H9 (cell line): ENCODE results near the gene DOCK11. TPM values are rescaled to one million over a fixed set of nuclear protein-coding genes. Genes with fewer than 3 reads are reported as not detected.

Source experiments
- DNase-seq: peaks from one replicate; pipeline ENCODE4 v3.0.0-alpha.2; 2017
- H2AFZ ChIP-seq: one replicate; pipeline ENCODE4 v1.6.1; 2013; ENCODE audit warnings: mild to moderate bottlenecking, low read length, control low read depth, moderate library complexity
- H2AK5ac ChIP-seq: 2 replicates; pipeline ENCODE4 v1.6.1; 2013; ENCODE audit warnings: low read length, control low read depth, mixed read lengths; ENCODE audit not compliant: insufficient read length
- H2BK120ac ChIP-seq: one replicate; pipeline ENCODE4 v1.6.1; 2013; ENCODE audit warnings: low read depth, mild to moderate bottlenecking, low read length, control low read depth, inconsistent platforms; ENCODE audit not compliant: poor library complexity, severe bottlenecking
- H2BK12ac ChIP-seq: 2 replicates; pipeline ENCODE4 v1.6.1; 2013; ENCODE audit warnings: low read length, control low read depth, mixed read lengths, low read depth; ENCODE audit not compliant: insufficient read length
- H2BK15ac ChIP-seq: 2 replicates; pipeline ENCODE4 v1.6.1; 2013; ENCODE audit warnings: low read depth, low read length, control low read depth
- H2BK20ac ChIP-seq: one replicate; pipeline ENCODE4 v1.6.1; 2013; ENCODE audit warnings: low read depth, mild to moderate bottlenecking, low read length, control low read depth, inconsistent platforms; ENCODE audit not compliant: poor library complexity, severe bottlenecking
- H2BK5ac ChIP-seq: 2 replicates; pipeline ENCODE4 v1.6.1; 2013; ENCODE audit warnings: low read length, control low read depth, mixed read lengths; ENCODE audit not compliant: insufficient read length
- H3K14ac ChIP-seq: 2 replicates; pipeline ENCODE4 v1.6.1; 2013; ENCODE audit warnings: low read length, control low read depth; ENCODE audit not compliant: insufficient read depth
- H3K18ac ChIP-seq: 2 replicates; pipeline ENCODE4 v1.6.1; 2013; ENCODE audit warnings: low read depth, mild to moderate bottlenecking, mixed read lengths, low read length, control low read depth; ENCODE audit not compliant: insufficient read length
- H3K23ac ChIP-seq: 2 replicates; pipeline ENCODE4 v1.6.1; 2013; ENCODE audit warnings: low read length, control low read depth, mixed read lengths, low read depth; ENCODE audit not compliant: insufficient read length
- H3K23me2 ChIP-seq: 2 replicates; pipeline ENCODE4 v1.6.1; 2013; ENCODE audit warnings: low read depth, mild to moderate bottlenecking, mixed read lengths, low read length, control low read depth; ENCODE audit not compliant: insufficient read length, poor library complexity, severe bottlenecking
- H3K27ac ChIP-seq: 2 replicates; pipeline ENCODE4 v1.5.1; 2013; ENCODE audit warnings: low read length, control low read depth, mixed read lengths, low read depth; ENCODE audit not compliant: insufficient read length
- H3K27me3 ChIP-seq: 2 replicates; pipeline ENCODE4 v1.6.1; 2013; ENCODE audit warnings: low read length, control low read depth, inconsistent platforms; ENCODE audit not compliant: insufficient read depth
- H3K4ac ChIP-seq: 2 replicates; pipeline ENCODE4 v1.6.1; 2013; ENCODE audit warnings: low read depth, mild to moderate bottlenecking, control low read depth, inconsistent platforms, low read length, moderate library complexity
- H3K4me1 ChIP-seq: 2 replicates; pipeline ENCODE4 v1.6.1; 2013; ENCODE audit warnings: low read length, control low read depth, inconsistent platforms; ENCODE audit not compliant: insufficient read depth
- H3K4me2 ChIP-seq: 2 replicates; pipeline ENCODE4 v1.6.1; 2013; ENCODE audit warnings: low read length, control low read depth, mixed read lengths; ENCODE audit not compliant: insufficient read length, insufficient read depth
- H3K56ac ChIP-seq: 2 replicates; pipeline ENCODE4 v1.6.1; 2013; ENCODE audit warnings: low read depth, mild to moderate bottlenecking, mixed read lengths, low read length, control low read depth; ENCODE audit not compliant: insufficient read length
- H3K79me1 ChIP-seq: 2 replicates; pipeline ENCODE4 v1.6.1; 2013; ENCODE audit warnings: low read depth, mild to moderate bottlenecking, moderate library complexity, low read length, control low read depth, inconsistent platforms; ENCODE audit not compliant: insufficient read depth, poor library complexity, severe bottlenecking
- H3K79me2 ChIP-seq: 2 replicates; pipeline ENCODE4 v1.6.1; 2013; ENCODE audit warnings: low read length, control low read depth, inconsistent platforms; ENCODE audit not compliant: insufficient read depth
- H3K9ac ChIP-seq: 2 replicates; pipeline ENCODE4 v1.6.1; 2013; ENCODE audit warnings: low read length, control low read depth, mixed read lengths; ENCODE audit not compliant: insufficient read length; ENCODE audit errors: extremely low read depth
- H3K9me3 ChIP-seq: one replicate; pipeline ENCODE4 v1.6.1; 2013; ENCODE audit warnings: low read depth, low read length, inconsistent platforms; ENCODE audit not compliant: control insufficient read depth
- H3T11ph ChIP-seq: one replicate; pipeline ENCODE4 v1.6.1; 2013; ENCODE audit warnings: mild to moderate bottlenecking, low read length, control low read depth, inconsistent platforms
- H4K20me1 ChIP-seq: one replicate; pipeline ENCODE4 v1.6.1; 2013; ENCODE audit not compliant: control insufficient read depth, insufficient read length, insufficient read depth
- H4K5ac ChIP-seq: 2 replicates; pipeline ENCODE4 v1.6.1; 2013; ENCODE audit warnings: low read depth, mild to moderate bottlenecking, mixed read lengths, low read length, control low read depth; ENCODE audit not compliant: insufficient read length
- H4K8ac ChIP-seq: replicated peaks from 2 replicates; pipeline ENCODE4 v1.6.1; 2013; ENCODE audit warnings: low read length, control low read depth, mixed read lengths, low read depth; ENCODE audit not compliant: insufficient read length
- H4K91ac ChIP-seq: 2 replicates; pipeline ENCODE4 v1.6.1; 2013; ENCODE audit warnings: low read depth, mild to moderate bottlenecking, moderate library complexity, mixed read lengths, low read length, control low read depth; ENCODE audit not compliant: insufficient read length
- H3K27ac Mint-ChIP-seq, 3 experiments: 2 replicates in 2 of 3; 3 replicates in 1 of 3; pipeline ENCODE4 v1.8.0; 2020 to 2021; ENCODE audit warnings: mixed read lengths in 3 of 3, mild to moderate bottlenecking in 1 of 3, moderate library complexity in 1 of 3
- H3K27me3 Mint-ChIP-seq: 2 replicates; pipeline ENCODE4 v1.8.0; 2021; ENCODE audit warnings: low read depth, mild to moderate bottlenecking, moderate library complexity, mixed read lengths
- H3K36me3 Mint-ChIP-seq, 3 experiments: 2 replicates in 2 of 3; 3 replicates in 1 of 3; pipeline ENCODE4 v1.8.0; 2020 to 2021; ENCODE audit warnings: low read depth in 3 of 3, mixed read lengths in 3 of 3; ENCODE audit not compliant: insufficient read depth in 1 of 3
- H3K4me1 Mint-ChIP-seq, 2 experiments: 2 replicates each; pipeline ENCODE4 v1.8.0; 2020; ENCODE audit warnings: mixed read lengths in 2 of 2
- H3K4me3 Mint-ChIP-seq, 2 experiments: 2 replicates in 1 of 2; 3 replicates in 1 of 2; pipeline ENCODE4 v1.8.0; 2020 to 2021; ENCODE audit warnings: mild to moderate bottlenecking in 2 of 2, mixed read lengths in 2 of 2, moderate library complexity in 1 of 2
- H3K9me3 Mint-ChIP-seq, 2 experiments: 2 replicates in 1 of 2; 3 replicates in 1 of 2; pipeline ENCODE4 v1.8.0; 2020; ENCODE audit warnings: mild to moderate bottlenecking in 2 of 2, mixed read lengths in 2 of 2, moderate library complexity in 1 of 2
- CTCF ChIP-seq: fragments of 200-600 bp; sonication (generic); conservative IDR thresholded peaks from 3 replicates; pipeline ENCODE4 v1.8.0; 2021; ENCODE audit warnings: antibody characterized with exemption, mild to moderate bottlenecking
- WGBS: extraction: QIAGEN DNeasy Blood & Tissue Kit; methylation state at CpG from one replicate; pipeline ENCODE4 v1.1.7; 2013; ENCODE audit warnings: missing lambda C conversion rate, low lambda C conversion rate, mixed read lengths; ENCODE audit not compliant: insufficient read length; ENCODE audit errors: extremely low coverage; 5-methylcytosine and 5-hydroxymethylcytosine counted together
- total RNA-seq: library from RNA; stranded (reverse); gene quantifications from 2 replicates; pipeline ENCODE4 v1.2.1, GENCODE V29; 2021

Gene DOCK11
- total RNA-seq, 1 experiment from 2014 or later, result 6.2 TPM

DNA sequence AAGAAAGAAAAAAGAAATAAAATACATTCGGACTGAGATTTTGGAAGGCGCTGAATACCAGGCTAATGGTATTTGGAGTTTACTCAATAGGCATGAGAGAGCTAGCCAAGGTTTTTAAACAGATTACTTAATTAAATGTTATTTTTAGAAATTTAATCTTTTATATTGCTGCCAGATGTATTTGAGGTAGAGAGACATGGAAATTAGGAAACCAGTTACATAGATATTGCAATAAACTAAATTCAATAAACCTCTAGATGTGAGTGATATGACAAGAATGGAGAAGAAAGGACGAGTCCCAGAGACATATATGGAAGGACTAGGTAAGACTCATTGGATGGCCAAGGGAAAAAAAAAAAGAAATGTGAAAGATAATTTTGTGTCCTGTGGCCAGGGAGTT lies 193.3 kb downstream of the DOCK11 start:
- no peak overlapping the region for H3K4ac ChIP-seq
- H3K4me1 ChIP-seq, result no peaks in the 10 kb centered on the region
- no peaks in the 10 kb centered on the region for H3K79me1 ChIP-seq
- peaks cover 5% of the 10 kb centered on the region for H3K9me3 ChIP-seq
- WGBS, result no CpG with 5 or more reads among the region's 3 CpGs
- H3K18ac ChIP-seq, result no peak overlapping the region
- H3K79me2 ChIP-seq, result no peaks in the 10 kb centered on the region
- no peak overlapping the region for H3K9ac ChIP-seq
- no peak overlapping the region for H4K8ac ChIP-seq
- H2BK15ac ChIP-seq, result no peak overlapping the region
- no peak overlapping the region for H2AFZ ChIP-seq
- no peaks in the 10 kb centered on the region; a peak in 1 of 7 replicates for H3K36me3 Mint-ChIP-seq
- H3K4me3 Mint-ChIP-seq, result no peak overlapping the region
- H3K9me3 Mint-ChIP-seq, result peaks cover 0 to 44% of the 10 kb centered on the region in 2 experiments; a peak in 2 of 5 replicates
- no peak overlapping the region for H2AK5ac ChIP-seq
- H3K23me2 ChIP-seq, result no peaks in the 10 kb centered on the region
- no peak overlapping the region for H2BK120ac ChIP-seq
- no peak overlapping the region for H3K27ac ChIP-seq
- no peak overlapping the region for H2BK12ac ChIP-seq
- no peak overlapping the region for H3K14ac ChIP-seq
- H3K4me2 ChIP-seq, result no peak overlapping the region
- H3K27me3 ChIP-seq, result no peaks in the 10 kb centered on the region
- DNase-seq, result no peak
- no peak overlapping the region for H4K91ac ChIP-seq
- no peak overlapping the region for H2BK20ac ChIP-seq
- no peaks in the 10 kb centered on the region; the same call in none of the 2 replicates for H3K27me3 Mint-ChIP-seq
- no peak overlapping the region for H2BK5ac ChIP-seq
- no peak overlapping the region for H3K23ac ChIP-seq
- no peaks in the 10 kb centered on the region for H3K4me1 Mint-ChIP-seq
- H3K56ac ChIP-seq, result no peak overlapping the region
- H3K27ac Mint-ChIP-seq, result no peak overlapping the region
- no peak for TF ChIP-seq CTCF
- H3T11ph ChIP-seq, result no peak overlapping the region
- no peaks in the 10 kb centered on the region for H4K20me1 ChIP-seq
- no peak overlapping the region for H4K5ac ChIP-seq
